ENCODE measurements around the gene L2HGDH. TPM values are rescaled to one million over a fixed set of nuclear protein-coding genes. Genes with fewer than 3 reads are reported as not detected.

Gene L2HGDH
- polyA plus RNA-seq, 1 donor (not counting 4 experiments of a cell fraction or from before 2014, with no cell fraction given): 7.9 TPM

- no peaks in the 10 kb centered on the region for H3K27me3 ChIP-seq (ENCODE audit: control insufficient read depth, extremely low read depth, insufficient read depth, low read length)
These were observed 19.6 kb upstream of the L2HGDH start for GRCh38 chr14:50331596-50331995.

GRCh38 chr14:50321009-50321660 lies 9.1 kb upstream of the L2HGDH start:
- Histone ChIP-seq H3K9ac (ENCODE audit: control insufficient read depth, extremely low read depth, insufficient read depth, low read length) (peak overlapping the region; percentile 77), H3K79me2 (ENCODE audit: control insufficient read depth, insufficient read depth, low read length) (peaks cover 12% of the 10 kb centered on the region), H3K36me3 (ENCODE audit: control insufficient read depth in 2 of 2, extremely low read depth in 1 of 2, insufficient read depth in 2 of 2, low read length in 2 of 2) (peaks cover 0 to 5% of the 10 kb centered on the region in 2 experiments), H3K4me2 (ENCODE audit: control insufficient read depth, extremely low read depth, insufficient read depth, low read depth, low read length) (peak overlapping the region; percentile 91), H3K4me3 (ENCODE audit: control insufficient read depth in 2 of 3, extremely low read depth in 1 of 3, insufficient read depth in 2 of 3, low read depth in 1 of 3, low read length in 3 of 3) (peak overlapping the region in 2 of 3 experiments; percentile 41 to 47), H3K9me3 (ENCODE audit: control insufficient read depth, low read depth, low read length) (no peaks in the 10 kb centered on the region), H3K4me1 (ENCODE audit: control insufficient read depth, extremely low read depth, insufficient read depth, low read length) (peaks cover 25% of the 10 kb centered on the region), H2AFZ (ENCODE audit: control insufficient read depth, low read length) (peak overlapping the region; percentile 72), H3K27me3 (ENCODE audit: control insufficient read depth, extremely low read depth, insufficient read depth, low read length) (no peaks in the 10 kb centered on the region), H3K27ac (ENCODE audit: control insufficient read depth, insufficient read depth, low read length) (peak overlapping the region; percentile 96), H4K20me1 (ENCODE audit: control insufficient read depth, extremely low read depth, insufficient read depth, low read length) (no peaks in the 10 kb centered on the region), H3K9me1 (ENCODE audit: control insufficient read depth, extremely low read depth, insufficient read depth, low read length) (no peaks in the 10 kb centered on the region)
- FAIRE-seq (peak; percentile 89), DNase-seq (ENCODE audit: low read depth, low spot score) (peak; percentile 98)
- TF ChIP-seq, protein P1, sequence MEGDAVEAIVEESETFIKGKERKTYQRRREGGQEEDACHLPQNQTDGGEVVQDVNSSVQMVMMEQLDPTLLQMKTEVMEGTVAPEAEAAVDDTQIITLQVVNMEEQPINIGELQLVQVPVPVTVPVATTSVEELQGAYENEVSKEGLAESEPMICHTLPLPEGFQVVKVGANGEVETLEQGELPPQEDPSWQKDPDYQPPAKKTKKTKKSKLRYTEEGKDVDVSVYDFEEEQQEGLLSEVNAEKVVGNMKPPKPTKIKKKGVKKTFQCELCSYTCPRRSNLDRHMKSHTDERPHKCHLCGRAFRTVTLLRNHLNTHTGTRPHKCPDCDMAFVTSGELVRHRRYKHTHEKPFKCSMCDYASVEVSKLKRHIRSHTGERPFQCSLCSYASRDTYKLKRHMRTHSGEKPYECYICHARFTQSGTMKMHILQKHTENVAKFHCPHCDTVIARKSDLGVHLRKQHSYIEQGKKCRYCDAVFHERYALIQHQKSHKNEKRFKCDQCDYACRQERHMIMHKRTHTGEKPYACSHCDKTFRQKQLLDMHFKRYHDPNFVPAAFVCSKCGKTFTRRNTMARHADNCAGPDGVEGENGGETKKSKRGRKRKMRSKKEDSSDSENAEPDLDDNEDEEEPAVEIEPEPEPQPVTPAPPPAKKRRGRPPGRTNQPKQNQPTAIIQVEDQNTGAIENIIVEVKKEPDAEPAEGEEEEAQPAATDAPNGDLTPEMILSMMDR (optimal IDR thresholded peaks at IDR 0.05 in 1 of 3, IDR thresholded peaks at IDR 0.05 in 1 of 3, conservative IDR thresholded peaks at IDR 0.05 in 1 of 3; ENCODE audit: extremely low read depth in 1 of 3, insufficient read depth in 2 of 3, low read length in 3 of 3): peak; percentile 77 to 94 (median 88)
- TF ChIP-seq EZH2 (IDR thresholded peaks at IDR 0.05; ENCODE audit: low read length): no peak
- dilution Hi-C loops (cut with MboI; ENCODE audit: extremely low pct_ligation_motif_present, low sequenced_read_pairs): no loop called here

More at GRCh38 chr14:50331596-50331995, 19.6 kb upstream of the L2HGDH start:
- Histone ChIP-seq H2AFZ (ENCODE audit: control insufficient read depth, low read length) (no peak overlapping the region), H3K79me2 (ENCODE audit: control insufficient read depth, insufficient read depth, low read length) (no peaks in the 10 kb centered on the region), H3K4me1 (ENCODE audit: control insufficient read depth, extremely low read depth, insufficient read depth, low read length) (peaks cover 25% of the 10 kb centered on the region), H3K9me1 (ENCODE audit: control insufficient read depth, extremely low read depth, insufficient read depth, low read length) (peaks cover 2% of the 10 kb centered on the region), H3K9me3 (ENCODE audit: control insufficient read depth, low read depth, low read length) (no peaks in the 10 kb centered on the region), H3K4me3 (ENCODE audit: control insufficient read depth in 2 of 3, extremely low read depth in 1 of 3, insufficient read depth in 2 of 3, low read depth in 1 of 3, low read length in 3 of 3) (no peak overlapping the region), H3K36me3 (ENCODE audit: control insufficient read depth in 2 of 2, extremely low read depth in 1 of 2, insufficient read depth in 2 of 2, low read length in 2 of 2) (peaks cover 2 to 4% of the 10 kb centered on the region in 2 experiments), H3K4me2 (ENCODE audit: control insufficient read depth, extremely low read depth, insufficient read depth, low read depth, low read length) (no peak overlapping the region), H3K9ac (ENCODE audit: control insufficient read depth, extremely low read depth, insufficient read depth, low read length) (no peak overlapping the region), H4K20me1 (ENCODE audit: control insufficient read depth, extremely low read depth, insufficient read depth, low read length) (no peaks in the 10 kb centered on the region), H3K27ac (ENCODE audit: control insufficient read depth, insufficient read depth, low read length) (no peak overlapping the region)
- DNase-seq (ENCODE audit: low read depth, low spot score) (no peak), FAIRE-seq (no peak)
- dilution Hi-C loops (cut with MboI; ENCODE audit: extremely low pct_ligation_motif_present, low sequenced_read_pairs): no loop called here
- TF ChIP-seq, protein P1 (optimal IDR thresholded peaks at IDR 0.05 in 1 of 3, IDR thresholded peaks at IDR 0.05 in 1 of 3, conservative IDR thresholded peaks at IDR 0.05 in 1 of 3; ENCODE audit: extremely low read depth in 1 of 3, insufficient read depth in 2 of 3, low read length in 3 of 3): no peak
- TF ChIP-seq EZH2 (IDR thresholded peaks at IDR 0.05; ENCODE audit: low read length): no peak

All from keratinocyte (primary cell).